ENCODE data around the gene CETN3.

CETN3 gene

DNA sequence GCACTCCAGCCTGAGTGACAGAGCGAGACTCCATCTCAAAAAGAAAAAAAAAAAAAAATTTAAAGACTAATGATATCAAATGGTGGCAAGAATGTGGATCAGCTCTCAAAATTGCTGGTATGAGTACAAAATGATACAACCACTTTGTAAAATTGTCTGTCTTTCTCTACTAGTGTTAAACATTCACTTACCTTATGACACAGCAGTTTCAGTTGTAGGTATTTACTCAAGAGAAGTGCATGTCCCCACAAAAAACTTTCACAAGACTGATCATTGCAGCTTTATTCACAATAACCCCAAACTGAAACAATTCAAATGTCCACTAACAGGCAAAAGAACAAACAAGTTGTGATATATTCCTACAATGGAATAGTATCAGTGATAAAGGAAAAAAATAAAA, 14.7 kb upstream of the CETN3 start:
- TF ChIP-seq CTCF (IDR thresholded peaks at IDR 0.05; ENCODE audit: low read length, missing control alignments) = no peak
- no peak for DNase-seq (ENCODE audit: low read depth)
- no peak overlapping the region for H3K4me3 ChIP-seq (replicated peaks; ENCODE audit: low read depth, low read length)

GRCh38 chr5:90421136-90421535, 11.6 kb upstream of the CETN3 start:
- peak; percentile 33 for TF ChIP-seq CTCF (IDR thresholded peaks at IDR 0.05; ENCODE audit: low read length, missing control alignments)
- peak; percentile 24 for DNase-seq (ENCODE audit: low read depth)
- no peak overlapping the region for H3K4me3 ChIP-seq (replicated peaks; ENCODE audit: low read depth, low read length)

- TF ChIP-seq CTCF (IDR thresholded peaks at IDR 0.05; ENCODE audit: low read length, missing control alignments) = no peak
- no peak overlapping the region for H3K4me3 ChIP-seq (replicated peaks; ENCODE audit: low read depth, low read length)
- DNase-seq (ENCODE audit: low read depth) = no peak
Observed at GRCh38 chr5:90418214-90418613, 8.7 kb upstream of the CETN3 start.

- DNase-seq (ENCODE audit: low read depth) = no peak
- peak overlapping the region; percentile 80 for H3K4me3 ChIP-seq (replicated peaks; ENCODE audit: low read depth, low read length)
- TF ChIP-seq CTCF (IDR thresholded peaks at IDR 0.05; ENCODE audit: low read length, missing control alignments) = no peak
Observed at GRCh38 chr5:90410178-90410762, 714 bp upstream of the CETN3 start.

DNA sequence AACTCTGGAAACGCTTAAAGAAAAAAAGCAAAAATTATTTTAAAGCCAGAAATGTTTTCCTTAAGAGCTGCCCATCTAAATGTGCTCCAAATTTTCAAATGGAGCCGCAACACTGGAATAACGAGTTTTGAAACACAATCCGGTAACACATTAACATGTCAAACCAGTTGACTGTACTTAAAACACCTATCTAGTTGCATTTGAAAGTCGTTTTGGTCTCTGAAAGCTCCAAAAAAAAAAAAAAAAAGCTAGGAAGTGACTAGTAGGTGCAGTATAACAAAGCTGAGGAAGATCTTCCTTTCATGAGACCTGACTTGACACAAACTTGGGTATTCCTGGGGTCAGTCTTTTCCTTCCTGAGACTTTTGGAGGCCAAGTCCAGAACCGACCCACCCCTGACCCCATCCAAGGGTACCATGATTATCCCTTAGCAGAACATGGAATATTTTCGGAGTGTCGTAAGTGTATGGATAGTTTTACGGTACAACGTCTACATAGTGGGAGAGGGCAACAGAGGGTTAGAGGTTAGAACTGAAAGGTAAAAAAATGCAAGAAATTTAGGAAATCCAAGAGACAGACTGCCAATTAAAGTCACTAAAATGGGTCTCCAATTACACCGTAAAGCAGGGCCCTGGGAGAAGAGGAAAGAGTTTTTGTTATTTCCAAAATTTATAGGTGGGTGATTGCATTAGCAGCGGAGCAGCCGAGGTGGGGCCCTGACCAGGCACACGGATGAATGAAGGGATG, 812 bp downstream of the CETN3 start:
- TF ChIP-seq CTCF (IDR thresholded peaks at IDR 0.05; ENCODE audit: low read length, missing control alignments) = no peak
- H3K4me3 ChIP-seq (replicated peaks; ENCODE audit: low read depth, low read length) = peak overlapping the region; percentile 71
- no peak for DNase-seq (ENCODE audit: low read depth)

DNA sequence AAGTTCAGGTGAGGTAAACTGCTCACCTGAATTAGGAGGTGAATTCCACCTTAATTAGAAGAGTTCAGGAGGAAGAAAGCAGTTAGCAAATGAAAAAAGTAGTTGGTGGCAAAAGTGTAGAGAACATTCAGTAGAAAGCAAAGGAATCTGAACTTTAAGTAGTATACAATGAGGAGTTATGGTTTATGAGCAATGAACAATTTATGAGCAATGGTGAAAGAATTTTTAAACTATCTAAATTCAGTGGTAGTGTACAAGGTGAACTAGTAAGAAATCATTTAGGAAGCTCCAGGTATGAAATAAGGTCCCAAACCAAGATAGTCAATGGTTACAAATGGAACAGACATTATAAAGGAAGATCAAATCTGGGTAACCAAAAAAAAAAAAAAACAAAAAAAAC, 3.1 kb downstream of the CETN3 start:
- no peak for TF ChIP-seq CTCF (IDR thresholded peaks at IDR 0.05; ENCODE audit: low read length, missing control alignments)
- no peak for DNase-seq (ENCODE audit: low read depth)
- H3K4me3 ChIP-seq (replicated peaks; ENCODE audit: low read depth, low read length) = no peak overlapping the region
